Measurements from ENCODE around the gene FBP1.
A peak's percentile ranks its signal among the peaks of the same experiment; 100 is the strongest.
"Not testable (repeated sequence)": the region's sequence is repeated elsewhere in the genome, so short reads cannot be mapped to it uniquely, and the experiment has no call there.

FBP1 gene

GRCh38 chr9:94611638-94612068 lies 27.7 kb downstream of the FBP1 start:
- DNase-seq = peak; percentile 5

- no peak for DNase-seq
These were observed 29.1 kb downstream of the FBP1 start for GRCh38 chr9:94610181-94610606.

- no peak for DNase-seq
These were observed 32.0 kb downstream of the FBP1 start for GRCh38 chr9:94607423-94607691.

- DNase-seq = no peak
These were observed 32.5 kb downstream of the FBP1 start for GRCh38 chr9:94606646-94607422.

GRCh38 chr9:94603259-94604160 lies 35.8 kb downstream of the FBP1 start:
- DNase-seq = peak; percentile 43

GRCh38 chr9:94602666-94603065 lies 36.7 kb downstream of the FBP1 start:
- no peak for DNase-seq

GRCh38 chr9:94600715-94601114 lies 38.6 kb downstream of the FBP1 start:
- no peak for DNase-seq

- no peak for DNase-seq
These were observed 39.1 kb downstream of the FBP1 start for GRCh38 chr9:94600258-94600657.

GRCh38 chr9:94599102-94599501 lies 40.2 kb downstream of the FBP1 start:
- DNase-seq = no peak

- no peak for DNase-seq
These were observed 45.6 kb downstream of the FBP1 start, which contains the start of gene FBP2 for GRCh38 chr9:94593459-94594345. Gene FBP2, minus strand, starts transcription at chr9:94593824. Its CDS starts 98 bp downstream, at chr9:94593726.

GRCh38 chr9:94592683-94593082 lies 46.6 kb downstream of the FBP1 start:
- DNase-seq = not testable (repeated sequence)

- no peak for DNase-seq
These were observed 47.4 kb downstream of the FBP1 start for GRCh38 chr9:94591876-94592275.

- not testable (repeated sequence) for DNase-seq
These were observed 48.2 kb downstream of the FBP1 start for GRCh38 chr9:94591046-94591545.

- DNase-seq = no peak
These were observed 50.6 kb downstream of the FBP1 start for GRCh38 chr9:94588681-94589080.

- DNase-seq = no peak
These were observed 52.5 kb downstream of the FBP1 start for GRCh38 chr9:94586814-94587213.

GRCh38 chr9:94586316-94586715 lies 53.0 kb downstream of the FBP1 start:
- DNase-seq = no peak

GRCh38 chr9:94584555-94584954 lies 54.8 kb downstream of the FBP1 start:
- no peak for DNase-seq

GRCh38 chr9:94581728-94582127 lies 57.6 kb downstream of the FBP1 start:
- no peak for DNase-seq

GRCh38 chr9:94577571-94577970 lies 61.7 kb downstream of the FBP1 start:
- DNase-seq = no peak

GRCh38 chr9:94577036-94577435 lies 62.3 kb downstream of the FBP1 start:
- no peak for DNase-seq

- DNase-seq = no peak
These were observed 63.2 kb downstream of the FBP1 start for GRCh38 chr9:94576131-94576530.

- no peak for DNase-seq
These were observed 70.2 kb downstream of the FBP1 start for GRCh38 chr9:94568972-94569712.

Measured in DMS79 treated with DMSO at 0.1 percent for 48 hours (cell line).